ENCODE results near the gene DEPDC1. TPM values are rescaled to one million over a fixed set of nuclear protein-coding genes. Genes with fewer than 3 reads are reported as not detected.
"Not testable (repeated sequence)": the region's sequence is repeated elsewhere in the genome, so short reads cannot be mapped to it uniquely, and the experiment has no call there.

DEPDC1 gene, protein sequence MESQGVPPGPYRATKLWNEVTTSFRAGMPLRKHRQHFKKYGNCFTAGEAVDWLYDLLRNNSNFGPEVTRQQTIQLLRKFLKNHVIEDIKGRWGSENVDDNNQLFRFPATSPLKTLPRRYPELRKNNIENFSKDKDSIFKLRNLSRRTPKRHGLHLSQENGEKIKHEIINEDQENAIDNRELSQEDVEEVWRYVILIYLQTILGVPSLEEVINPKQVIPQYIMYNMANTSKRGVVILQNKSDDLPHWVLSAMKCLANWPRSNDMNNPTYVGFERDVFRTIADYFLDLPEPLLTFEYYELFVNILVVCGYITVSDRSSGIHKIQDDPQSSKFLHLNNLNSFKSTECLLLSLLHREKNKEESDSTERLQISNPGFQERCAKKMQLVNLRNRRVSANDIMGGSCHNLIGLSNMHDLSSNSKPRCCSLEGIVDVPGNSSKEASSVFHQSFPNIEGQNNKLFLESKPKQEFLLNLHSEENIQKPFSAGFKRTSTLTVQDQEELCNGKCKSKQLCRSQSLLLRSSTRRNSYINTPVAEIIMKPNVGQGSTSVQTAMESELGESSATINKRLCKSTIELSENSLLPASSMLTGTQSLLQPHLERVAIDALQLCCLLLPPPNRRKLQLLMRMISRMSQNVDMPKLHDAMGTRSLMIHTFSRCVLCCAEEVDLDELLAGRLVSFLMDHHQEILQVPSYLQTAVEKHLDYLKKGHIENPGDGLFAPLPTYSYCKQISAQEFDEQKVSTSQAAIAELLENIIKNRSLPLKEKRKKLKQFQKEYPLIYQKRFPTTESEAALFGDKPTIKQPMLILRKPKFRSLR
- total RNA-seq: 0.54 TPM

DNA sequence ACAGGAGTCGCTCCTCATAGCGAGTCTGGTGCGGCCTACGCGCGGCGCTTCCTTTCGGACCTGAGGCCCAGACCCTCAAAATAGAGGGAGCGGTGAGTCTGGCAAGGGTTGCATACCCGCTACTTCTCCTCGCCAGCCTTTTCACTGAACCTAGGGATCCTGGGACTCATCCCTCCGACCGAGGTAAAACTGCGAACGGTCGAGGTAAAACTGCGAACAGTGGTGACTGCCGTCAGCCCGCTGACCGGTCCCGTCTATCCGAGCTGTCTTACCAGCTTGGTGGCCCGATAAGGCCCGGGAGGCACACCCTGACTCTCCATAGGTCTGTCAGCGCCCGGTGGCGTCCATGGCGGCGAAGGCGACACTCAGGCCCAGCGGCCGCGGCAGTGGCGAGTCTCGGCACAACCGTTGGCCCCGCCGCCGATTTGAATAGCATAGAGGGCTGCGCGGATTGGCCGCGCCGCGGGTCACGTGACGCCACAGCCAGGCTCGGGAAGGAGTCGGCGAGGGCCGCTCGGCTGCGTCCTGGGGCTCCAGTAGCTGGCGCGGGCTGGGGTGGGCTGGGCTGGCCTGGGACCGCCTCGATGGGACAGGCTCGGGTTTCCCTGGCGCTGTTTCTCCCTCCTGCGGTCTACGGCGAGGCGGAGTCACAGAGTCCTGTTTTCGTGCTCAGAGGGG is at the start of gene DEPDC1:
Gene DEPDC1 (minus strand): TSS at position 403 of the 678 bp plus-strand sequence. CDS start 83 bp downstream, at position 320.
- DNase-seq (ENCODE audit: low read depth in 2 of 3, low spot score in 2 of 3): peak; percentile 13 to 93 (median 93)

DNA sequence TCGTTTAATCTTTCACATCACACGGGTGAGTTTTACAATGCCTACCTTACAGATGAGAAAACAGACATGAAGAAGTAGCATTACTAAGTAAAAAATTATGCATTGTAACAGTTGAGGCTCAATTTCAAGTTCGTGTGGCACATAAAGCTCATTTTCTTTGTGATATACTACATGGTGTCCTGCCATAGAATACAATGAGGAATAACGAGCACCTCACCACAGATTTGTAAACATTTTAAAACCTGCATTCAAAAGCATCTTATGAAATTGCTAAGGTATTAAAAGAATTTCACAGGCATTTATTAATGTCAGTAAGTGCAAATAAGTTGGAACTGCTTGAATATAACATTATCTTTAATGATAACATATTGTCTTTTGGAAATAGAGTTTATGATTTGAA is 47.8 kb upstream of the DEPDC1 start:
- DNase-seq (ENCODE audit: low read depth in 2 of 3, low spot score in 2 of 3): no peak

DNA sequence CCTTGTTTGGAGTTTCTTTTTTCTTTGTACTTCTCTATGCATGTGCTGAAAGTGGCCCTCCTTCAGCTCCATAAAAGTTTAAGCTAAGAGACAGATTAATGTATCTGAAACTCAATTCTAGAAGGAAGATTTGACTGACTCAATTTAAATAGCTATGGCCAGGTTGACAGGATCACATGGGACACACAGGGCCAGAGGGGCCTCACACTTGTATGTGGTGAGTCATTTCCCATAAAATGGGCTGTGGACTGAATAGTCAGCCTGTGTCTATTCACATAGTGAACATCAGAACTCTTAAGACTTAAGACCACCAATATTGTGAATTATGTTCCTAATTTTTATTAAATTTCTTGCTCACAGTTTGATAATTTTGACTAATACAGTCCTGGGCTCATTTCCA is 45.7 kb upstream of the DEPDC1 start:
- no peak for DNase-seq (ENCODE audit: low read depth in 2 of 3, low spot score in 2 of 3)

DNA sequence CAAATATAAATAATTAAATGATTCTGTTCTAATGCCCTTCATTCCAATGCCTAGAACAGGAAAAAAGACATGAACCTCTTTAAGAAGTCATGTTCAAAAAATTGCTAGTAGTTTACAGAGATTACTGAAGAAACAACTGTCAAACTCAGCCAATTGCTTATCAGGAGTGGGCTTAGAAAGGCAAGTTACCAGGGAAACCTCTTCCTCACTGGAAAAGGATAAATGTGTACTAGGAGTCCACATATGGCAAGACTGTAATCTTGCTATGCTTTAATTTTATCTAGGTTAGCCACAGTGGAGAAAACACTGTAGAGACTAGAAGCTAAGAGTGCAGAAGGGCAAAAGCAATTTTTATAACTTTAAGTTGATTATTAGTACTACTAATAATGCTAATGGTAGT is 42.1 kb upstream of the DEPDC1 start:
- DNase-seq (ENCODE audit: low read depth in 2 of 3, low spot score in 2 of 3): no peak

DNA sequence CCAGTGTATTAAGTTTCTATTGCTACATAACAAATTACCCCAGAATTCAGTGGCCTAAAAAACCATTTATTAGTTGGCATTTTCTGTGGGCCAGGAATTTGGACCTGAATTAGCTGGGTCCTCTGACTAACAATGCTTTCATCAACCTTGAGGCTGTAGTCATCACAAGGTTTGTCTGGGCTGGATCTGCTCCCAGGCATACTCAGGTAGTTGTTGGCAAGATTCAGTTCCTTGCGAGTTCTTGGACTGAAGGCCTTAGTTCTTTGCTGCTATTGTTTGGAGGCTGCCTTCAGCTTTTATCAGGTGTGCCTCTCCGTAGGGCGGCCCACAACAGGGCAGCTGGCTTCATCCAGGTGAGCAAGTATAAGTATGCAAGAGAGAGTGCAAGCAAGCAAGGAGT is 31.4 kb upstream of the DEPDC1 start:
- no peak for DNase-seq (ENCODE audit: low read depth in 2 of 3, low spot score in 2 of 3)

DNA sequence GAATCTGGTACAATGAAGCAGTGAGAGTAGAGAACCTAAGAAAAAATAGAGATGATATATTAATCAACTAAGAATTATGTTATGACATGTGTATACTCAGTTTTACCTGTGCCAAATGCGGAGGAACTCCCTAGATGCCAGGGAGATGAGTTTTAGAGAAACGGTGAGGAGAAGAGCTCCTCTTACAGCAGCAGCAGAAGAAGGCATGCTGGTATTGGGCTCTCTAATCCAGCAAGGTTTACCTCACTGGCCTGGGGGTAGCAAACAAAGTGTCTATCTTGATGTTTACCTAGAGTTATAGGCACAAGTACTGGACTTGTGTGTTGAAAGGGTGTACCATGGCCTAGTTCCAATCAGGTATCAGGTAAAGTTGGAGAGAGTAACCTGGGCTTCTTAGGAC is 28.9 kb upstream of the DEPDC1 start:
- no peak for DNase-seq (ENCODE audit: low read depth in 2 of 3, low spot score in 2 of 3)

DNA sequence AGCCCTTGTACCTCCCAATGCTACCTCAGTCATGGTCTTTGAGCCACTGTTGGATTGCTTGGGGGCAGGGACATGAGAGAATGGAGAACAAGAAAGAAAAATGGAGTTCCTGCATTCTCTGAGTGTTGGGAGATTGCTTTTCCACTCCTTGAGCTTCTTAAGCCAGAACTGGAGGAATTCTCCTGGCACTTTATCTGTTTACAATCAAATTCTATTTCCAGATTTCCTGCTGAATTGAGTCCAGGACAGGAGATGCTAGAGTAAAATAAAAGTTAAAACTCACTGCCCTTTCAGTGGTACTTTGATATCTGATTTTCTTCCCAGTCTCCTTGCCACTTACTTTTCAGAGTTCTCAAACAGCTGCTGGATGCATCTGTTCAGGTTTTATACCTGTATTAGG is 24.4 kb upstream of the DEPDC1 start:
- DNase-seq (ENCODE audit: low read depth in 2 of 3, low spot score in 2 of 3): no peak

DNA sequence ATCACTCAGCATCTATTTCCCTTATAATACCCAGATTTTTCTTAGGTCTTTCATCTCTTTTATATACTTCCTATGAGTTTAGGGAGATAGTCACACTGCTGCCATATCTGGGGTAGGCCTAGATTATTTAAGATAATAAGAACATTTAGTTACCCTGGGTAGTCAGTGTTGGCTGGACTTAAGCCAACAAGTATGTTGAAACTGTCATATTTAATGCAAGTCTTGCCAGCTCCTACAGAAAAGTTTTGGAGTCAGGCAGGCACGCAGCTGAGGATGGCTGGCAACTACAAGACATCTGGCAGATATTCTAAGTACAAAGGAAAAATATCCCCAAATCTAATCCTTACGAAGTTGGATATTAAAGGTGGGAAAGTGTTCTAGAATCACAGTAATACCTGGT is 19.2 kb upstream of the DEPDC1 start:
- DNase-seq (ENCODE audit: low read depth in 2 of 3, low spot score in 2 of 3): no peak

DNA sequence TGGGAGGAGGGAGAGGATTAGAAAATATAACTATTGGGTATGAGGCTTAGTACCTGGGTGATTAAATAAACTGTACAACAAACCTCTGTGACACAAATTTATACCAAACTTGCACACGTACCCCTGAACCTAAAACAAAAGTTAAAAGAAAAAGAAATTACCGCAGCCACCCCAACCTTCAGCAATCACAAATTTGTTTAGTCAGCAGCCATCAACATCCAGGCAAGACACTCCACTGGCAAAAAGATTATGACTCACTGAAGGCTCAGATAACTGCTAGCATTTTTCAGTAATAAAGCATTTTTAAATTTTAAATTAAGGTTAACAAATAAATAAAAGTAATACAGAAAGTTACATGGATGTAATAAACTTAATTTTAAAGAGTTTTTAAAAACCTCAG is 14.4 kb upstream of the DEPDC1 start:
- no peak for DNase-seq (ENCODE audit: low read depth in 2 of 3, low spot score in 2 of 3)

DNA sequence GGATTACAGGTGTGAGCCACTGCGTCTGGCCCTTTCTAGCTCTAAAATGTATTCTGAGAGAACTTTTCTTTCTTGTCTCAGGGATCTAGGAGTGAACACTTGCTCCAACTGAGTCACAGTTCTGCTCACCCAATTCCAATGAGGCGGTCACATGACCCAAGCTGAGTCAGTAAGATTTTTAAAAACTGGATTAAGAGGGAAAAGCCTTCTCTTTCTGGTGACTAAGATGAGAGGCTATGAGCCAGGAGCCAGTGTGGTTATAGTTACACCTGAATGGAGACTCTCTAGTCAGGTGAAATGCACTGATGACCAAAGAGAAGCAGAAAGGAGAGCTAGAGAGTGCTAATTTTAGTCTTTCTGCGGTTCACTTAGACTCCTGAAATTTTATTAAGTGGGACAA is 9.5 kb upstream of the DEPDC1 start:
- no peak for DNase-seq (ENCODE audit: low read depth in 2 of 3, low spot score in 2 of 3)

DNA sequence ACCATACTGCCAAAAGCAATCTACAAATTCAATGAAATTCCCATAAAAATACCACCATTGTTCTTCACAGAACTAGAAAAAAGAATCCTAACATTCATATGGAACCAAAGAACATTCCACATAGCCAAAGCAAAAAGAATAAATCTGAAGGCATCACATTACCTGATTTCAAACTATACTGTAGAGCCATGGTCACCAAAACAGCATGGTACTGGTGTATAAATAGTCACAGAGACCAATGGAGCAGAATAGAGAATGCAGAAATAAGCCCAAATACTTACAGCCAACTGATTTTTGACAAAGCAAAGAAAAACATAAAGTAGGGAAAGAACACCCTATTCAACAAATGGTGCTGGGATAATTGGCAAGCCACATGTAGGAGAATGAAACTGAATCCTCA is 6.2 kb upstream of the DEPDC1 start:
- no peak for DNase-seq (ENCODE audit: low read depth in 2 of 3, low spot score in 2 of 3)

DNA sequence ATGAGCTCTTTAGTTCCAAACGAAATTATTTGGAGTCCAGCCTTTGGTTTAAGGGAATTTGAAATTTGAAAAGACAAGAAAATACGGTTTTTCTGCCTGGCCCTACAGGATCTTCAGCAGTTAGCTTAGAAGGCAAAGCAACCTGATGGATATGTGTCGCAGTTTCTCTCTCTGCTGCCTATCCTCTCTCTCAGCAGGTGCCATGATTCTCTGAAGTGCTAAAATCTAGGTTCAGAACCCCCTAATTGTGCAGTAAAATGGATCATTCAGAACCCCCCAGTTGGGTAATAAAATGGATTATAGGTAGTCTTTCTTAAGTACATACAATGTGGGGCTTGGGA is 446 bp upstream of the DEPDC1 start:
- no peak for DNase-seq (ENCODE audit: low read depth in 2 of 3, low spot score in 2 of 3)

DNA sequence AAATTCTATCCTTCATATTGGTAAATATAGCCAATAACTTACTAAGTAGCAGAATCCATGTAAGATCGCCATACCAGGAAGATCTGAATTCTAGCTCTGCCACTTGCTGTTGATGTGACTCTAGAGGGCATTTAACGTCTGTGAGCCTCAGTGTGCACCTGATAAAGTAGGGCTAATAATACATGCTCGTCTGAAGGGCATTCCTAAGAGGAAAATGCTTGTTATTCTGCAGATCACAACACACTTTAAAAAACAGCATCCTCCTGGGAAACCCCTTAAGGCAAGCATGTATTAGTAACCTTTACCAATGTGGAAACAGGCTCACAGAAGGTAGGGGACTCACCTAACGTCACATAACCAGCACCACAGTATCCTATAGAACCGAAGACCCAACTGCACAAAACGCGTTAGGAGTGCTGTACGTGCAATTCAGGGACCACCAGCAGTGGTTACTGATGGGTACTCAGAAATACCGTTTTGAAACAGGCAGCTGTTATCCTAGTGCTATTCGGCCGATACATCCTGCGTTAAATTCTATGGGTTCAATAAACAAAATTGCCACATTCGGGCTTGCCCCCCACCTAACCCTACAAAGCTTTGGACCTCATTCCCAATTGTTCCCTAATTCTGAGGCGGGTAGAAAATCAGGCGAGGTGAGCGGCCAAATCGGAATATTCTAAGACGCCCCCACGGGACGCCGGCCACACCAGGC is 758 bp downstream of the DEPDC1 start:
- DNase-seq (ENCODE audit: low read depth in 2 of 3, low spot score in 2 of 3): peak in 1 of 3 donors; percentile 45

DNA sequence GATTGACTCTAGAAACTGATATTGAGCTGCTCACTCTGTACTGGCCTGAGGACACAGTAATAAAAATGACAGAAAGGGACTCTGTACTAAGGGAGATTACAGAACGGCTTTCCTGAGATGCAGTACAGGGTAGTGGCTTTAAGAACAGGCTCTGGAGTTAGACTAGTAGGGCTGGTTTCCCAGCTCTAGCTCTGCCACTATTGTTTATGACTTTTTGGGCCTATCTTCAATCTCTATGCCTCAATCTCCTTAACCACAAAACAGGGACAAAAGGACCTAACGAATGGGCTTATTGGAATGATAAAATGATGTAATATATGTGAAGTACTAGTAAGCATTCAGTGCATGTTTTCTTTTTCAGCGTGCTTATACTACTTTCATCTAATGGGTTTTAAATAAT is 1.4 kb downstream of the DEPDC1 start:
- no peak for DNase-seq (ENCODE audit: low read depth in 2 of 3, low spot score in 2 of 3)

DNA sequence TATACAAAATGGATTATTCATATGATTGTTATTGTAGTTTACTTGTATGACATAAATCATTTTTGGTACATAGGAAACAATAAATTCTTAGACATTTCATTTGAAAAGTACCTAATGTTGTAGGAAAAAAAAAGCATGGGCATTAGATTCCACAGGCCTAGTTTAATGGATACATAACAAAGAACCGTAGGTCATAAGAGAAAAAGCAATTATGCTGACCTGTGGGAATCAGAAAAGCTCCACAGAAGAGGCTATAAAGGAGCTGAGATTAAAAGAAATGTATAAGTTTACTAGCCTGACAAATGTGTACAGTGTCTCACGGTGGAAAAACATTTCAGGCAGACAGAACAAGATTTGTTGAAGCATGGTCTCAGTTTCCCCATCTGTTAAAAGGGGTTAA is 3.7 kb downstream of the DEPDC1 start:
- no peak for DNase-seq (ENCODE audit: low read depth in 2 of 3, low spot score in 2 of 3)

DNA sequence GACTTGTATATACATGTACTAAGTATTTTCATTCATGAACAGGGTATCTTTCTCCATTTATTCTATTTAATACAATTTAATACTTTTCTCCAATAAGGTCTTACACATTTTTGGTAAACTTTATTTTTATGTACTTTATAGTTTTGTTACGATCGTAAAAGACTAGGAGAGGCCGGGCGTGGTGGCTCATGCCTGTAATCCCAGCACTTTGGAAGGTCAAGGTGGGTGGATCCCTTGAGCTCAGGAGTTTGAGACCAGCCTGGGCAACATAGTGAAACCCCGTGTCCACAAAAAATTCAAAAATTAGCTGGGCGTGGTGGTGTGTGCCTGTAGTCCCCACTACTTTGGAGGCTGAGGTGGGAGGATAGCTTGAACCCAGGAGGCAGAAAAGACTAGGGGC is 4.6 kb downstream of the DEPDC1 start:
- DNase-seq (ENCODE audit: low read depth in 2 of 3, low spot score in 2 of 3): not testable (repeated sequence)

DNA sequence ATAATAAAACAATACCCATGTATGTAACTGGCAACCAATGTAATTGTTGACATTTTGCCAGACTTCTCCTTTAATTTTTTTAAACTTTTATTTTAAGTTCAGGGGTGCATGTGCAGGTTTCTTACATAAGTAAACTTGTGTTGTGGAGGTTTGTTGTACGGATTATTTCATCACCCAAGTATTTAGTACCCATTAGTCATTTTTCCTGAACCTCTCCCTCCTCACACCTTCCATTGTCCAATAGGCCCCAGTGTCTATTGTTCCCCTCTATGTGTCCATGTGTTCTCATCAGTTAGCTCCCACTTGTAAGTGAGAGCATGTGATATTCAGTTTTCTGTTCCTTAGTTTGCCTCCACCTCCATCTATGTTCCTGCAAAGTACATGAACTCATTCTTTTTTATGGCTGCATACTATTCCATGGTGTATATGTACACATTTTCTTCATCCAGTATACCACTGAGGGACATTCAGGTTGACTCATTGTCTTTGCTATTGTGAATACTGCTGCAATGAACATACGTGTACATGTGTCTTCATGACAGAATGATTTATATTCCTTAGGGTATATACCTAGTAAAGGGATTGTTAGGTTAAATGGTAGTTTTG is 6.7 kb downstream of the DEPDC1 start:
- no peak for DNase-seq (ENCODE audit: low read depth in 2 of 3, low spot score in 2 of 3)

DNA sequence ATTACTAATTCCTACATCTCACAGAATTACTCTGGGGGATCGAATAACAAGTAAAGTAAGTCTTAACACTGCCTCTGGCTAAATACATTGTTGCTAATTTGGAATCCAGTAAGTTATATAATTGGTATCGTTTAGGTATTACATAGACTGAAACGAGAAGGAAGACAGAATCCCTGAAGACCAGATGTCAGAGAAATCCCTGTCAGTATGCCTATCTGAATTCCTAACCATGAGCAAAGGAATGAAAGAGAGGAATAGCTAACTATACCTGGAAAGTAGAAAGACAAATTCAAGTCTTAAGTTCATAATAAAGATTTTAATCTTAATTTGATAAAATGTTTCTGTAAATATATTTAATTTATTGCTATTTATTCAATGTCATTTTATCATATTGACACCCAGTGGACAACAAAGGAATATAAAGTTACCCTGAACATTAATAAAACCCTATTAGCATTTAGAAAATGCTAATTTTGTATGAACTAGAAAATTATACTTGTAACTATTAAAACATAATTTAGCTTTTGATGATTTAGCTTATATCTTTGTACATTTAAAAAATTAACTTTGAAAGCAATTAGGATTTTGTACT is 11.4 kb downstream of the DEPDC1 start:
- no peak for DNase-seq (ENCODE audit: low read depth in 2 of 3, low spot score in 2 of 3)

DNA sequence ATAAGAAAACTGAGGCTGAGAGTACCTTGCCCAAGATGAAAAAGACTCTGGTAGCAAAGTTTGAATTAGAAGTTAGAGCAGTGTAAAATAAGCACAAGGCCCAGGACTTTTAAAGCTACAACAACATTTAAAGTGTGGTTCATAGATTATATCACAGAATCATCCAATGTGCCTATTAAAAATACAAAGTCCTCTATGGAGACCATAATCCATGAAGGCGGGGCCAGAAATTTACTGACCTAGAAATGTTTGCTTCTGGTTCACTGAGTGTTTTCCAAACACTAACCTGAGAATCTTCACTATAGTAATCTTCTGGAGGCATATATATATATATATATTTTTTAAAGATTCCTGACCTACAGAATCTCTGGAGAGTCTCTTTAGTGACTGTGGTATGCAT is 12.3 kb downstream of the DEPDC1 start:
- no peak for DNase-seq (ENCODE audit: low read depth in 2 of 3, low spot score in 2 of 3)

DNA sequence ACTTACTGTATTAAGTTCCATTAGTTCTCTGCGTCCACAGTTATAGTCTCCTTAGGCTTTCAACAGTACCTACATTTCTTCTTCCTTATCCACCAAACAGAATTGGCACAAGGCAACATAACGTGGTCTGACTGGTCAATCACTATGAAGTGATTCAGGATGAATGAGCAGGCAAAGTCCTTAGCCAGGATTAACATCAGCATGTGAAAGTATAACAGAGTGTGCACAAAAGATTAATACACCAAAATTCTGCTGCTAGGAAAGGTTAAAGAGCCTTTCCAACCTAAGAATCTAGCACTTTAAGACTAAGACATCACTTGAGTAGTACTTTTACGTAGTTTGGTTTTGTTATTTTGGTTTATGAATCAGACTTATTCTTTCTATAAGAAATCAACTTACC is 15.8 kb downstream of the DEPDC1 start:
- no peak for DNase-seq (ENCODE audit: low read depth in 2 of 3, low spot score in 2 of 3)
